ENCODE measurements around the gene FAM153A. TPM values are rescaled to one million over a fixed set of nuclear protein-coding genes. Genes with fewer than 3 reads are reported as not detected.
"Not testable (repeated sequence)": the region's sequence is repeated elsewhere in the genome, so short reads cannot be mapped to it uniquely, and the experiment has no call there.

The FAM153A gene
- total RNA-seq, 1 experiment from 2014 or later: not detected

DNA sequence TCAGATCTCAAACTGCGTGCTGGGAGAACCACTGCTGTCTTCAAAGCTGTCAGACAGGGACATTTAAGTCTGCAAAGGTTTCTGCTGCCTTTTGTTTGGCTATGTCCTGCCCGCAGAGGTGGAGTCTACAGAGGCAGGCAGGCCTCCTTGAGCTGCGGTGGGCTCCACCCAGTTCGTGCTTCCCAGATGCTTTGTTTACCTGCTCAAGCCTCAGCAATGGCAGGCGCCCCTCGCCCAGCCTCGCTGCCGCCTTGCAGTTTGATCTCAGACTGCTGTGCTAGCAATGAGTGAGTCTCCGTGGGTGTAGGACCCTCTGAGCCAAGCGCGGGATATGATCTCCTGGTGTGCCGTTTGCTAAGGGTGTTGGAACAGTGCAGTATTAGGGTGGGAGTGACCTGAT is 8.9 kb upstream of the FAM153A start:
- not testable (repeated sequence) for H3K4me3 Mint-ChIP-seq (ENCODE audit: unreplicated experiment)

DNA sequence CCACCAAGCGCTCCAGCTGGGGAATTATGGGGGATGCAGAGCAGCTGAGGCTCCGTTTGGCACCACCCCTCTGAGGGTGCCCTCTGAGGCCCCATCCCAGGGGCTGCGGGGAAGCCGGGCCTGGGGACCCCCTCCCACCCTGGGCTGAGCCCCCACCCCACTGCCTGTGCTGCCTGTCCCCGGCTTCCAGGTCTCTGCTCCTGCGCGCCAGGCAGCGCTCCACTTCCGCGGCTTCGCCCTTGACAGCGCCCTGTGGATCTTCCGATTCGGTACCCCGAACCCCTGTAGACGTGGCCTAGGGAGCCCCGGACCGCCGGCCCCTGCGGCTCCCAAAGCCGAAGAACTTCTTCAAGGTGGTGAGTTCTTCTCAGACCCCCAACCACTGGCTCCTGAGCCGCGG is 530 bp downstream of the FAM153A start:
- H3K4me1 Mint-ChIP-seq (ENCODE audit: low read depth, unreplicated experiment); H3K9me3 Mint-ChIP-seq (ENCODE audit: unreplicated experiment); H3K27me3 ChIP-seq (replicated peaks; ENCODE audit: control insufficient read depth, insufficient read depth, low read length); H3K36me3 ChIP-seq (ENCODE audit: control insufficient read depth, insufficient read depth, low read length); H3K4me1 ChIP-seq; POLR2A ChIA-PET; DNase-seq; BruUV-seq (replicated peaks); H3K4me3 ChIP-seq (ENCODE audit: low read depth, low read length); H3K36me3 Mint-ChIP-seq (ENCODE audit: insufficient read depth, unreplicated experiment); intact Hi-C loops (cut with micrococcal nuclease; ENCODE audit: unreplicated experiment); CTCF ChIA-PET; H3K27me3 Mint-ChIP-seq (ENCODE audit: insufficient read depth, unreplicated experiment); H3K9me3 ChIP-seq; H3K4me3 Mint-ChIP-seq (ENCODE audit: unreplicated experiment); H3K27ac Mint-ChIP-seq (ENCODE audit: unreplicated experiment): not testable (repeated sequence)

More for the DNA sequence above, 8.9 kb upstream of the FAM153A start:
- CTCF ChIA-PET; H3K36me3 Mint-ChIP-seq (ENCODE audit: insufficient read depth, unreplicated experiment); H3K4me1 ChIP-seq; H3K9me3 ChIP-seq; POLR2A ChIA-PET; H3K4me3 ChIP-seq (ENCODE audit: low read depth, low read length); H3K9me3 Mint-ChIP-seq (ENCODE audit: unreplicated experiment); H3K27me3 ChIP-seq (replicated peaks; ENCODE audit: control insufficient read depth, insufficient read depth, low read length); intact Hi-C loops (cut with micrococcal nuclease; ENCODE audit: unreplicated experiment); H3K4me1 Mint-ChIP-seq (ENCODE audit: low read depth, unreplicated experiment); DNase-seq; H3K27me3 Mint-ChIP-seq (ENCODE audit: insufficient read depth, unreplicated experiment); H3K27ac Mint-ChIP-seq (ENCODE audit: unreplicated experiment); BruUV-seq (replicated peaks); H3K36me3 ChIP-seq (ENCODE audit: control insufficient read depth, insufficient read depth, low read length): not testable (repeated sequence)

DNA sequence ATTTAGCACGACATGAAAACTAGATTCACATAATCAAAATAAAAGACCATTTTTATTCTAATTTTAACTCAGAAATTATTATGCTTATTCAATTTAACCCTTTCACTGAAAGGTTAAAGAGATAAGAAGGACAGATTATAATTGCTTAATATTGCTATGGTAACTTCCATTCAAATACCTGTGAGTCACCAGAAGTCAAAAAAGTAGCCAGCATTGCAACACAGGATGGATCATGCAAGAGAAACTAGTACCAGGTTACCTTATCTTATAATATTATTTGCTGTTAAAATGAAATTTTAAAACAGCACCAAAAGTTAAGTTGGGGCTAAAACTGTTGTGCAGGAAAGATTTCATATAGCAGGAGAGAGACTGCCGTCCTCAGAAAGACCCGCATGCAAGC is 11.5 kb downstream of the FAM153A start:
- H3K9me3 ChIP-seq; H3K36me3 Mint-ChIP-seq (ENCODE audit: insufficient read depth, unreplicated experiment); DNase-seq; H3K4me1 ChIP-seq; intact Hi-C loops (cut with micrococcal nuclease; ENCODE audit: unreplicated experiment); H3K36me3 ChIP-seq (ENCODE audit: control insufficient read depth, insufficient read depth, low read length); H3K9me3 Mint-ChIP-seq (ENCODE audit: unreplicated experiment); H3K27me3 ChIP-seq (replicated peaks; ENCODE audit: control insufficient read depth, insufficient read depth, low read length); H3K4me3 ChIP-seq (ENCODE audit: low read depth, low read length); POLR2A ChIA-PET; H3K27ac Mint-ChIP-seq (ENCODE audit: unreplicated experiment); H3K4me1 Mint-ChIP-seq (ENCODE audit: low read depth, unreplicated experiment); H3K4me3 Mint-ChIP-seq (ENCODE audit: unreplicated experiment); CTCF ChIA-PET; H3K27me3 Mint-ChIP-seq (ENCODE audit: insufficient read depth, unreplicated experiment); BruUV-seq (replicated peaks): not testable (repeated sequence)

DNA sequence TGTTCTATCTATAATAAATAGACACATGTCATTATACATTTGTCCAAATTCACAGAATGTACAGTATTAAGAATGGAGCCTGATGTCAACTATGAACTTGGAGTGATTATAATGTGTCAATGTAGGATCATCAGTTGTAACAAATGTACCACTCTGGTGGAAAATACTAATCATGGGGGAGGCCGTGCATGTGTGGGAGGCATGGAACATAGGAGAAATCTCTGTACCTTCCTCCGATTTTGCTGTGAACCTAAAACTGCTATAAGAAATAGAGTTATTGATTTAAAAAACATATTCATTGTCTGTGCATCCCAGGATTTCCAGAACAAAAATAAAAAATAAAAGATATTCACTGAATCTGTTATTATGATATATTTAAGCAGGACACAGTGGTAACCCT is 12.1 kb downstream of the FAM153A start:
- BruUV-seq (replicated peaks); H3K27me3 ChIP-seq (replicated peaks; ENCODE audit: control insufficient read depth, insufficient read depth, low read length); H3K9me3 Mint-ChIP-seq (ENCODE audit: unreplicated experiment); DNase-seq; H3K27me3 Mint-ChIP-seq (ENCODE audit: insufficient read depth, unreplicated experiment); H3K4me3 Mint-ChIP-seq (ENCODE audit: unreplicated experiment); POLR2A ChIA-PET; H3K4me1 Mint-ChIP-seq (ENCODE audit: low read depth, unreplicated experiment); CTCF ChIA-PET; H3K9me3 ChIP-seq; H3K36me3 ChIP-seq (ENCODE audit: control insufficient read depth, insufficient read depth, low read length); H3K4me3 ChIP-seq (ENCODE audit: low read depth, low read length); H3K36me3 Mint-ChIP-seq (ENCODE audit: insufficient read depth, unreplicated experiment); H3K27ac Mint-ChIP-seq (ENCODE audit: unreplicated experiment); intact Hi-C loops (cut with micrococcal nuclease; ENCODE audit: unreplicated experiment); H3K4me1 ChIP-seq: not testable (repeated sequence)

DNA sequence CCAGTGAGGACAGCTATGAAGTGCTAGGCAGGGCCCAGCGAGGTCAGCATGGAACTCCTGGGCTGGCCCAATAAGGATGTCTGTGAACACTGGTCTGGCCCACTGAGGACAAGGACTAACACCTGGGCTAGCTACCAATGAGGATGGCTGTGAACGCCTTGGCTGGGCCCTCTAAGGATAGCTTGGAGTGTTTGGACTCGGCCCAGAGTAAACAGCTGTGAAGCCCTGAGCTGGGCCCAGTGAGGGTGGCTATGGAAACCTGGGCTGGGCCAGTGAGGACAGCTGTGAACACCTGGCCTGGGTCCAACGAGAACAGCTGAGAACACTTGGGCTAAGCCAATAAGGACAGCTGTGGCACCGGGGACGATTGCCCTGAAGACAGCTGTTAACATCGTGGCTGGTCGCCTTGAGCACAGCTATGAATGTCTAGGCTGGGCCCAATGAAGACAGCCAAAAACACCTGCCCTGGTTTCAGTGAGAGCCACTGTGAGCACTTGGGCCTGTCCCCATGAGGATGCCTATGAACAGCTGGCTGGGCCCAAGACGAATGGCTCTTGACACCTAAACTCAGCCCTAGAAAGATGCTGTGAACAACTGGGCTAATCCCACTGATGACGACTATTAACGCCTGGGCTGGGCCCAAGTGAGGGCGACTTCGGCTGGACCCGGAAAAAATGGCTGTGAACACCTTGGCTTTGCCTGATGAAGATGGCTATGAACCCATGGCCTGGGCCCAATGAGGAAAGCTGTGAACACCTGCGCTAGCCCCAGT is 18.8 kb downstream of the FAM153A start:
- H3K36me3 Mint-ChIP-seq (ENCODE audit: insufficient read depth, unreplicated experiment); H3K4me3 ChIP-seq (ENCODE audit: low read depth, low read length); H3K4me3 Mint-ChIP-seq (ENCODE audit: unreplicated experiment); H3K27me3 ChIP-seq (replicated peaks; ENCODE audit: control insufficient read depth, insufficient read depth, low read length); H3K9me3 Mint-ChIP-seq (ENCODE audit: unreplicated experiment); POLR2A ChIA-PET; H3K27me3 Mint-ChIP-seq (ENCODE audit: insufficient read depth, unreplicated experiment); DNase-seq; intact Hi-C loops (cut with micrococcal nuclease; ENCODE audit: unreplicated experiment); H3K27ac Mint-ChIP-seq (ENCODE audit: unreplicated experiment); H3K4me1 Mint-ChIP-seq (ENCODE audit: low read depth, unreplicated experiment); H3K4me1 ChIP-seq; H3K36me3 ChIP-seq (ENCODE audit: control insufficient read depth, insufficient read depth, low read length); CTCF ChIA-PET; BruUV-seq (replicated peaks); H3K9me3 ChIP-seq: not testable (repeated sequence)

DNA sequence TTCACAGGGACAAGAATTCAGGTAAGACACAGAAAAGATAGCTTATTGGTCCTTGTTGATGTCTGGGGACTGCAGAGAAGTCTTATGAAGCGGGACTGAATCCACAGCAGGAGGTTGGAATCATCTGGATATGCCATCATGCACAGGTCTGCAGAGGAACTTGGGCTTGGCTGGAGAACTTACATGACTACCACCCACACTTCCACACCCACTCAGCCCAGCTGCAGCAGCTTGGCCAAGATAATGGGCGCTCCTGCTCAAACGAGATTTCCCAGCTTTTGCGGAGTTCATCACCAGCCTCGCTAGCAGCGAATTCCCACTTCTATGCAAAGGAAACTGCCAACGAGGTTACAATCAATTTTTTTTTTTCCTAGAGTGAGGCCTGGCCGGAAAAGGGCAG is 21.7 kb downstream of the FAM153A start:
- DNase-seq; intact Hi-C loops (cut with micrococcal nuclease; ENCODE audit: unreplicated experiment); H3K27me3 ChIP-seq (replicated peaks; ENCODE audit: control insufficient read depth, insufficient read depth, low read length); H3K4me1 ChIP-seq; POLR2A ChIA-PET; CTCF ChIA-PET; H3K9me3 Mint-ChIP-seq (ENCODE audit: unreplicated experiment); BruUV-seq (replicated peaks); H3K27ac Mint-ChIP-seq (ENCODE audit: unreplicated experiment); H3K4me3 Mint-ChIP-seq (ENCODE audit: unreplicated experiment); H3K36me3 Mint-ChIP-seq (ENCODE audit: insufficient read depth, unreplicated experiment); H3K9me3 ChIP-seq; H3K4me1 Mint-ChIP-seq (ENCODE audit: low read depth, unreplicated experiment); H3K36me3 ChIP-seq (ENCODE audit: control insufficient read depth, insufficient read depth, low read length); H3K27me3 Mint-ChIP-seq (ENCODE audit: insufficient read depth, unreplicated experiment); H3K4me3 ChIP-seq (ENCODE audit: low read depth, low read length): not testable (repeated sequence)

DNA sequence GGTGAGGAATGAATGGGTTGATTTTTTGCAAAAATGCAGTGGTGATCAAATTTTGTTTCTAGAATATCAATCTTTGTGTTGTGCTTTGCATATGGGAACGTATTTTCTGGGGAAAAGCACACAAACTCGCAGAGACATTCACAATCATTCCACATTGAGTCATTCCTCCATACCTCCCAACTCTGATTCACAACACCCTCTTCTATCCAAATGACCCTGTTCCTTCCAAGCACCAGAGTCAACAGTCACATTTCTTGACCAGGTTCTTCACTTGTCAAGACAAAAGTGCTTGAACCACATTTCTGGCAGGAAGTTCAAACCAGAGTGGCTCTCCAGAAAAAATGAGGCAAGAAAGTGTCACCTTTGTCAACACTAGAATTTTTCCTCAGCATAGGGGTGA is 35.3 kb downstream of the FAM153A start:
- H3K9me3 ChIP-seq; POLR2A ChIA-PET; H3K36me3 ChIP-seq (ENCODE audit: control insufficient read depth, insufficient read depth, low read length): not testable (repeated sequence)

More for the DNA sequence above, 35.3 kb downstream of the FAM153A start:
- H3K36me3 Mint-ChIP-seq (ENCODE audit: insufficient read depth, unreplicated experiment); H3K4me3 Mint-ChIP-seq (ENCODE audit: unreplicated experiment); H3K4me3 ChIP-seq (ENCODE audit: low read depth, low read length); H3K4me1 ChIP-seq; H3K4me1 Mint-ChIP-seq (ENCODE audit: low read depth, unreplicated experiment); H3K9me3 Mint-ChIP-seq (ENCODE audit: unreplicated experiment); DNase-seq; intact Hi-C loops (cut with micrococcal nuclease; ENCODE audit: unreplicated experiment); BruUV-seq (replicated peaks); H3K27me3 Mint-ChIP-seq (ENCODE audit: insufficient read depth, unreplicated experiment); H3K27ac Mint-ChIP-seq (ENCODE audit: unreplicated experiment); CTCF ChIA-PET; H3K27me3 ChIP-seq (replicated peaks; ENCODE audit: control insufficient read depth, insufficient read depth, low read length): not testable (repeated sequence)
